ENCODE data around the gene ATP7A.

ATP7A gene

DNA sequence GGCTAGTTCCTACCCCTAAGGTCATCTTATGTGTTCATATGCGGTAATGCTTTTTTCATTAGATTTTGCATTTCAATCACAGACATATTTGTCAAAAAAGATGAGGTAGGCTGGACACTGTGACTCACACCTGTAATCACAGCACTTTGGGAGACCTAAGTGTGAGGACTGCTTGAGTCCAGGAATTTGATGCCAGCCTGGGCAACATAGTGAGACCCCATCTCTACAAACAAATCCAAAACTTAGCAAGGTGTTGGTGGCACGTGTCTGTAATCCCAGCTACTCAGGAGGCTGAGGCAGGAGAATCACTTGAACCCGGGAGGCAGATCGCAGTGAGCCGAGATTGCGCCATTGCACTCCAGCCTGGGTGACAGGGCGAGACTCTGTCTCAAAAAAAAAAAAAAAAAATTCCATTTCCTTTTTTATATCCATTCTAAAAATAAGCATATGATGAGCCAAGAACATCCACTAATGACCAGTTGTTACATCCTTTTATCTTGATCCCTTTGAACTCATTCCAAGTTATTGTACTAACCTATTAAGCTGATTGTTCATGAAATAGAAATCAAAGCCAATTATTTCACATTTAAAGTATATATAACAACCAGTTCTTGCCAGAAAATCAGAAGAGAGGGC lies 35.5 kb downstream of the ATP7A start:
- TF ChIP-seq, protein P1, sequence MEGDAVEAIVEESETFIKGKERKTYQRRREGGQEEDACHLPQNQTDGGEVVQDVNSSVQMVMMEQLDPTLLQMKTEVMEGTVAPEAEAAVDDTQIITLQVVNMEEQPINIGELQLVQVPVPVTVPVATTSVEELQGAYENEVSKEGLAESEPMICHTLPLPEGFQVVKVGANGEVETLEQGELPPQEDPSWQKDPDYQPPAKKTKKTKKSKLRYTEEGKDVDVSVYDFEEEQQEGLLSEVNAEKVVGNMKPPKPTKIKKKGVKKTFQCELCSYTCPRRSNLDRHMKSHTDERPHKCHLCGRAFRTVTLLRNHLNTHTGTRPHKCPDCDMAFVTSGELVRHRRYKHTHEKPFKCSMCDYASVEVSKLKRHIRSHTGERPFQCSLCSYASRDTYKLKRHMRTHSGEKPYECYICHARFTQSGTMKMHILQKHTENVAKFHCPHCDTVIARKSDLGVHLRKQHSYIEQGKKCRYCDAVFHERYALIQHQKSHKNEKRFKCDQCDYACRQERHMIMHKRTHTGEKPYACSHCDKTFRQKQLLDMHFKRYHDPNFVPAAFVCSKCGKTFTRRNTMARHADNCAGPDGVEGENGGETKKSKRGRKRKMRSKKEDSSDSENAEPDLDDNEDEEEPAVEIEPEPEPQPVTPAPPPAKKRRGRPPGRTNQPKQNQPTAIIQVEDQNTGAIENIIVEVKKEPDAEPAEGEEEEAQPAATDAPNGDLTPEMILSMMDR (IDR thresholded peaks at IDR 0.05; ENCODE audit: low read length, missing control alignments) = no peak
- no peak overlapping the region for H3K4me3 ChIP-seq (replicated peaks; ENCODE audit: low read depth, low read length)
- no peak for DNase-seq (ENCODE audit: low read depth)

GRCh38 chrX:77946571-77946970 lies 36.1 kb downstream of the ATP7A start:
- TF ChIP-seq, protein P1 (IDR thresholded peaks at IDR 0.05; ENCODE audit: low read length, missing control alignments) = no peak
- DNase-seq (ENCODE audit: low read depth) = no peak
- no peak overlapping the region for H3K4me3 ChIP-seq (replicated peaks; ENCODE audit: low read depth, low read length)

GRCh38 chrX:77949840-77950239 lies 39.3 kb downstream of the ATP7A start:
- TF ChIP-seq, protein P1 (IDR thresholded peaks at IDR 0.05; ENCODE audit: low read length, missing control alignments) = no peak
- no peak overlapping the region for H3K4me3 ChIP-seq (replicated peaks; ENCODE audit: low read depth, low read length)

GRCh38 chrX:77952173-77952572 lies 41.7 kb downstream of the ATP7A start:
- DNase-seq (ENCODE audit: low read depth) = no peak
- TF ChIP-seq, protein P1 (IDR thresholded peaks at IDR 0.05; ENCODE audit: low read length, missing control alignments) = no peak

More at GRCh38 chrX:77949840-77950239, 39.3 kb downstream of the ATP7A start:
- no peak for DNase-seq (ENCODE audit: low read depth)

DNA sequence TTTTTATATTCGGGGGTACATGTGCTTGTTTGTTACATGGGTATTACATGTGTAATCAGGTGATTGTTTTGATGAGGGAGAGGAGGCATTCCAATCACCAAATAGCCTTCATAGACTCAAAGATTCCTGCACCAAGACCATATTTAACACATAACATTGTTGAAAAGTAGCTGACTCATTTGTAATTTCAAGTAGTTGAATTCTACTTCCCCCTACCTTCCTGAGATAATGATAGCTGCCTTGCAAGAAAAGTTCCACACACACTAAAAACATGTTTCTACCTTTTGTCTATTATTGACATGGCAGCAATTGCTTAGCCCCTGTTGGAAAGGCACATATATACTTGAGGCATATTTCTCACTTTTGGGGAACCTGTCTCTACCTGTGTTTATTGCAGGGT lies 42.8 kb downstream of the ATP7A start:
- no peak for DNase-seq (ENCODE audit: low read depth)
- TF ChIP-seq, protein P1 (IDR thresholded peaks at IDR 0.05; ENCODE audit: low read length, missing control alignments) = no peak
- no peak overlapping the region for H3K4me3 ChIP-seq (replicated peaks; ENCODE audit: low read depth, low read length)

More at GRCh38 chrX:77952173-77952572, 41.7 kb downstream of the ATP7A start:
- H3K4me3 ChIP-seq (replicated peaks; ENCODE audit: low read depth, low read length) = no peak overlapping the region

- no peak overlapping the region for H3K4me3 ChIP-seq (replicated peaks; ENCODE audit: low read depth, low read length)
- no peak for DNase-seq (ENCODE audit: low read depth)
- TF ChIP-seq, protein P1 (IDR thresholded peaks at IDR 0.05; ENCODE audit: low read length, missing control alignments) = no peak
Observed at GRCh38 chrX:77953708-77954107, 43.2 kb downstream of the ATP7A start.

- no peak for DNase-seq (ENCODE audit: low read depth)
- no peak overlapping the region for H3K4me3 ChIP-seq (replicated peaks; ENCODE audit: low read depth, low read length)
- TF ChIP-seq, protein P1 (IDR thresholded peaks at IDR 0.05; ENCODE audit: low read length, missing control alignments) = no peak
Observed at GRCh38 chrX:77960567-77960966, 50.1 kb downstream of the ATP7A start.

All from fibroblast of pulmonary artery (primary cell).